ENCODE results near the gene OR10G8. TPM values are rescaled to one million over a fixed set of nuclear protein-coding genes. Genes with fewer than 3 reads are reported as not detected.
"Not testable (repeated sequence)": the region's sequence is repeated elsewhere in the genome, so short reads cannot be mapped to it uniquely, and the experiment has no call there.

Gene OR10G8, protein sequence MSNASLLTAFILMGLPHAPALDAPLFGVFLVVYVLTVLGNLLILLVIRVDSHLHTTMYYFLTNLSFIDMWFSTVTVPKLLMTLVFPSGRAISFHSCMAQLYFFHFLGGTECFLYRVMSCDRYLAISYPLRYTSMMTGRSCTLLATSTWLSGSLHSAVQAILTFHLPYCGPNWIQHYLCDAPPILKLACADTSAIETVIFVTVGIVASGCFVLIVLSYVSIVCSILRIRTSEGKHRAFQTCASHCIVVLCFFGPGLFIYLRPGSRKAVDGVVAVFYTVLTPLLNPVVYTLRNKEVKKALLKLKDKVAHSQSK
- total RNA-seq, result not detected

DNA sequence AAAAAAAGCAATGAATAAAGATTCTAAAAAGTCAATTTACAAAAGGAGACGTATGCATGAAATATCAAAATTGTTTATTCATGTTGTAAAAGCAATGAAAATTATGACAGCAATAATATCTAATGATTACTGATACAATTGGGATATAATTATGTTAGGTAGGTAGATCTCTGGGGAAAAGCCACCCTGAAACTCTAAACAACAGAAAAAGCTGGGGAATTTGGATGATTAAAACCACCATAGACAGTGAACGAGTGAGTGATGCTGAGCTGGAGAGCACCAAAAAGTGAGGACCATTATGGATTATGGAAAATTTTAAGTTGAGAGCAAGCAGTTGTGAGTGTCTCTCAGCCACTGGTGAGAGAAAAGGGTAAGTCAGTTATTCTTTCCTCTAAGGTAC, at the start of gene OR10G8:
TSS of gene OR10G8 (plus strand) at position 301 of the 400 bp plus-strand sequence. CDS start 2,825 bp downstream, outside the sequence.
- whole genome bisulfite sequencing, result 80% methylated on average over 2 of the region's 2 CpGs
- H3K9me3 ChIP-seq, result no peaks in the 10 kb centered on the region
- H3K4me3 ChIP-seq, result no peak within 1 kb of the TSS
- no peak for DNase-seq (ENCODE audit: low spot score in 2 of 2)
- no peak within 1 kb of the TSS for H3K27ac ChIP-seq
- no peaks in the 10 kb centered on the region for H3K4me1 ChIP-seq
- no peaks in the 10 kb centered on the region for H3K36me3 ChIP-seq
- H3K27me3 ChIP-seq, result no peaks in the 10 kb centered on the region
- TF ChIP-seq POLR2A (IDR thresholded peaks at IDR 0.05) (no peak), EP300 (IDR thresholded peaks at IDR 0.05) (no peak), POLR2AphosphoS5 (IDR thresholded peaks at IDR 0.05) (no peak)
- TF ChIP-seq, protein P1, sequence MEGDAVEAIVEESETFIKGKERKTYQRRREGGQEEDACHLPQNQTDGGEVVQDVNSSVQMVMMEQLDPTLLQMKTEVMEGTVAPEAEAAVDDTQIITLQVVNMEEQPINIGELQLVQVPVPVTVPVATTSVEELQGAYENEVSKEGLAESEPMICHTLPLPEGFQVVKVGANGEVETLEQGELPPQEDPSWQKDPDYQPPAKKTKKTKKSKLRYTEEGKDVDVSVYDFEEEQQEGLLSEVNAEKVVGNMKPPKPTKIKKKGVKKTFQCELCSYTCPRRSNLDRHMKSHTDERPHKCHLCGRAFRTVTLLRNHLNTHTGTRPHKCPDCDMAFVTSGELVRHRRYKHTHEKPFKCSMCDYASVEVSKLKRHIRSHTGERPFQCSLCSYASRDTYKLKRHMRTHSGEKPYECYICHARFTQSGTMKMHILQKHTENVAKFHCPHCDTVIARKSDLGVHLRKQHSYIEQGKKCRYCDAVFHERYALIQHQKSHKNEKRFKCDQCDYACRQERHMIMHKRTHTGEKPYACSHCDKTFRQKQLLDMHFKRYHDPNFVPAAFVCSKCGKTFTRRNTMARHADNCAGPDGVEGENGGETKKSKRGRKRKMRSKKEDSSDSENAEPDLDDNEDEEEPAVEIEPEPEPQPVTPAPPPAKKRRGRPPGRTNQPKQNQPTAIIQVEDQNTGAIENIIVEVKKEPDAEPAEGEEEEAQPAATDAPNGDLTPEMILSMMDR (IDR thresholded peaks at IDR 0.05), result no peak

DNA sequence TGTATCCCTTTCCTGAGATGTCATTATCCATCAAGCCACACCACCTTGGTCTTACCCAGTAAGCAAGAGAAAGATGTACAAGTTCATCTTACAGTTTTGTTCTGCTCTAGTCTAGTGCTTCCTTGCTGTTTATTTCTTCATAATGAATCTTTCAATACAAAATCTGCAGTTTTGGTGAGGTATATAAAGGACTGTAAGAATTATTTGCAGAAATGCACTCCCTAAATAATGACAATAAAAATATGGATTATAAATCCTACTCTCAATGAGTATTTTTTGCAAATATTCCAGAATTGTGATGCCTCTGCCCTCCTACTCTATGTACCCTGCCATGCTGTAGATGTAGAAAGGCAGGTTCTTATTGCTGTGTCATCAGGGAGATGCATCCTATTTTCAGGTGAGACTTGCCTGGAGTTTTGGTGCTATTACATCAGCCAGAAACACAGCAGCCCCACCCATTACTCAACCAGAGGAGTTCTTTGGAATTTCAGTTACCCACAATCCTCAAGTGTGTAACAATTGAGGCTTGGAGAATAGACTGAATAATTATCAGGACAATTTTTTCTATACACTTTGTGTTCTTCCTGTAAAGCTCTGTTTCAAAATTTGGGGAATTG, 48.8 kb upstream of the OR10G8 start, which contains the start of gene OR10S1:
TSS of gene OR10S1 (minus strand) at position 51 of the 617 bp plus-strand sequence. CDS start 117 bp downstream, outside the sequence.
- no peak within 1 kb of the TSS for H3K27ac ChIP-seq

DNA sequence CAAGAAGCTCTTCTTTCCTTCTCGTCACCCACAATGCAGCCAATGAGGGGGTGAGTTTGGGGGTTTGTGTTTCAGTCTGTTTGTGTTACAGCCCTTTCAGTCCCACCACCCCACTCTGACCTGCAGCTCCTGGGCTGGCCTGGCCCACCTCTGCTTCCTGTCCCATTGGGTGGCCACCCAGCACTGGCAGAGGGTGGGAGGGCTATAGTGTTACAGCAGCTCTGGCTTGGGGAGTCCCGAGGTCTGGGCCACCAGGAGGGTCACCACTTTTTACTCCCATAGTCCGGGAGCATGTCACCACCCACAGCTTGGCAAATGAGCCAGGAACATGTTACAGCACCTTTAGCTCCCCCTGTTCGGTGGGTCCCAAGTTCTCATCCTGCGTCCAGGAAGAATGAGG, 47.3 kb upstream of the OR10G8 start:
- Histone ChIP-seq H3K36me3 (no peaks in the 10 kb centered on the region), H3K9me3 (no peaks in the 10 kb centered on the region), H3K27ac (no peak overlapping the region), H3K4me3 (no peak overlapping the region), H3K4me1 (no peaks in the 10 kb centered on the region), H3K27me3 (no peaks in the 10 kb centered on the region)
- DNase-seq (ENCODE audit: low spot score in 2 of 2), result no peak
- WGBS, result 87% methylated on average over 5 of the region's 5 CpGs
- no peak for TF ChIP-seq EP300 (IDR thresholded peaks at IDR 0.05)
- TF ChIP-seq POLR2AphosphoS5 (IDR thresholded peaks at IDR 0.05), result no peak
- TF ChIP-seq, protein P1 (IDR thresholded peaks at IDR 0.05), result no peak
- no peak for TF ChIP-seq POLR2A (IDR thresholded peaks at IDR 0.05)

More for the DNA sequence above, 48.8 kb upstream of the OR10G8 start, which contains the start of gene OR10S1:
- Histone ChIP-seq H3K27me3 (no peaks in the 10 kb centered on the region), H3K4me1 (no peaks in the 10 kb centered on the region), H3K36me3 (no peaks in the 10 kb centered on the region), H3K4me3 (no peak within 1 kb of the TSS), H3K9me3 (no peaks in the 10 kb centered on the region)
- no peak for DNase-seq (ENCODE audit: low spot score in 2 of 2)
- TF ChIP-seq EP300 (IDR thresholded peaks at IDR 0.05), result no peak
- TF ChIP-seq, protein P1 (IDR thresholded peaks at IDR 0.05), result no peak
- TF ChIP-seq POLR2AphosphoS5 (IDR thresholded peaks at IDR 0.05), result no peak
- TF ChIP-seq POLR2A (IDR thresholded peaks at IDR 0.05), result no peak

DNA sequence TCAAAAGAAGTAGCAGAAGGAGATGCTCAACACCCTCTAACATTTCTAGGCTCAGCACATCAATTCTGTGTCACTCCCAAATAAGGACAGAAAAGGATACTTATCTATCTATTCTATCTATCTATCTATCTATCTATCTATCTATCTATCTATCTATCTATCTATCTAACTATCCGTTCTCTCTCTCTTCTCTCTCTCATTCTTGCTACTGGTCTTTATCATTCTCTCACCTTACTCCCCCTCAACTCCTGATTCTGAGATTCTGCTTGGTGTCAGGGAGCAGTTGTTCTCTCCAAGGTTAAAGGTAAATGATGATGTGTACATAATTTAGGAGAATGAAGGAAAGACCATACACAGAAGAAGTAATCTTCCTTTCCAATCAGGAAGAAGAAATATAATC, 31.5 kb upstream of the OR10G8 start, which contains the start of gene OR10G6:
TSS of gene OR10G6 (minus strand) at position 43 of the 400 bp plus-strand sequence. CDS start at position 43, 0 bp downstream.
- no peak for TF ChIP-seq POLR2AphosphoS5 (IDR thresholded peaks at IDR 0.05)
- TF ChIP-seq POLR2A (IDR thresholded peaks at IDR 0.05), result no peak
- TF ChIP-seq, protein P1 (IDR thresholded peaks at IDR 0.05), result no peak
- TF ChIP-seq EP300 (IDR thresholded peaks at IDR 0.05), result no peak
- 84% methylated on average over 1 of the region's 1 CpG for WGBS
- Histone ChIP-seq H3K27me3 (no peaks in the 10 kb centered on the region), H3K27ac (no peak within 1 kb of the TSS), H3K4me1 (no peaks in the 10 kb centered on the region), H3K9me3 (no peaks in the 10 kb centered on the region), H3K36me3 (no peaks in the 10 kb centered on the region), H3K4me3 (no peak within 1 kb of the TSS)
- no peak for DNase-seq (ENCODE audit: low spot score in 2 of 2)

DNA sequence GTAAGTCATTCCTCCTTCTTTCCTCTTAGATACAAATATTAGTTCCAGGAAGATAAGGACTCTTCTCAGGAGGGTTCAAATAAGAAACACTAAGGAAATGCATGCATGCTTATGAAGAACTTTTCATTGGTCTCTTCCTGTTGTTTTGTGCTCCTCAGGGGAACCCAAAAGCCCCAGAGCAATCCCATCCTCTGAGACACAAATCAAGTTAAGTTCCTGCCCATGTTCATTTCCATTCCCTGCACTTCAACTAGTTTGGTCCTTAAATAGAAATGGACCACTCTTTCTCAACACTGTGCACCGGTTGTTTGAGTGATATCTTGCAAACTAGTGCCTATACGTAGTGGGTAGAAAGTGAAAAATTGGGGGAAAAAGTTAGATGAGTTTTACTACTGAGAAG, 13.9 kb upstream of the OR10G8 start, which contains the start of gene OR10G4:
TSS of gene OR10G4 (plus strand) at position 301 of the 400 bp plus-strand sequence. CDS start 2,578 bp downstream, outside the sequence.
- 88% methylated on average over 2 of the region's 2 CpGs for WGBS

DNA sequence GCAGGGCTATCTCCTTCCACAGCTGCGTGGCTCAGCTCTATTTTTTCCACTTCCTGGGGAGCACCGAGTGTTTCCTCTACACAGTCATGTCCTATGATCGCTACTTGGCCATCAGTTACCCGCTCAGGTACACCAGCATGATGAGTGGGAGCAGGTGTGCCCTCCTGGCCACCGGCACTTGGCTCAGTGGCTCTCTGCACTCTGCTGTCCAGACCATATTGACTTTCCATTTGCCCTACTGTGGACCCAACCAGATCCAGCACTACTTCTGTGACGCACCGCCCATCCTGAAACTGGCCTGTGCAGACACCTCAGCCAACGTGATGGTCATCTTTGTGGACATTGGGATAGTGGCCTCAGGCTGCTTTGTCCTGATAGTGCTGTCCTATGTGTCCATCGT, 10.8 kb upstream of the OR10G8 start:
- not testable (repeated sequence) for DNase-seq (ENCODE audit: low spot score in 2 of 2); H3K27me3 ChIP-seq; H3K4me3 ChIP-seq; H3K36me3 ChIP-seq; H3K9me3 ChIP-seq; H3K4me1 ChIP-seq; H3K27ac ChIP-seq
- WGBS, result 89% methylated on average over 4 of the region's 9 CpGs

More for the DNA sequence above, 13.9 kb upstream of the OR10G8 start, which contains the start of gene OR10G4:
- TF ChIP-seq, protein P1 (IDR thresholded peaks at IDR 0.05), result no peak
- no peak for TF ChIP-seq EP300 (IDR thresholded peaks at IDR 0.05)
- H3K4me3 ChIP-seq, result no peak within 1 kb of the TSS
- H3K36me3 ChIP-seq, result no peaks in the 10 kb centered on the region
- no peaks in the 10 kb centered on the region for H3K27me3 ChIP-seq
- H3K4me1 ChIP-seq, result no peaks in the 10 kb centered on the region
- H3K27ac ChIP-seq, result no peak within 1 kb of the TSS
- H3K9me3 ChIP-seq, result no peaks in the 10 kb centered on the region
- DNase-seq (ENCODE audit: low spot score in 2 of 2), result no peak
